Skin of body (tissue), 2 donors: ENCODE data around the gene VAC14. TPM values are rescaled to one million over a fixed set of nuclear protein-coding genes. Genes with fewer than 3 reads are reported as not detected.
A peak's percentile ranks its signal among the peaks of the same experiment; 100 is the strongest.

ENCODE experiments used
- DNase-seq: peaks from one replicate; lab custom pipeline; 2025; lab: John Stamatoyannopoulos, UW
- total RNA-seq: library from RNA; depleted of rRNA; stranded (reverse); fragments of >200 nt; gene quantifications from one replicate; pipeline ENCODE4 v1.2.3, GENCODE V29; 2014

Gene VAC14
- total RNA-seq, 1 donor from 2014 or later: 12.7 TPM

DNA sequence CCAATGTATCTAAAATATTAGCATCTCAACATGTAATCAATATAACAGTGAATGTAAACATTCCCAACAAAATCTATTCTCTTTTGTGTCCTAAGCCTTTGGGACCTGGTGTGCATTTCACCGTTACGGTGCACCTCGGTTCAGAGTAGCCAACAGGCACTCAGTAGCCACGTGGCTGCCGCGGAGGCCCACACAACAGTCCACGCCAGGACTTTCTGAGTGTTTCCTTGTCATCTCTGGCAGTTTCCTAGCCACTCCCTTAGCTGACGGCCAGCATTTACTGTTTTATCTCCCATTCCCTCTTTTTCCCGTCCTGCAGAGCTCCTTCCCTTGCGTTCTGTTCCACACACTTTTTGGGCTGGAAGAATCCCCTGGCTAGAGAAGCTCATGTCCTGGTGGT lies 36.3 kb downstream of the VAC14 start:
- no peak for DNase-seq

DNA sequence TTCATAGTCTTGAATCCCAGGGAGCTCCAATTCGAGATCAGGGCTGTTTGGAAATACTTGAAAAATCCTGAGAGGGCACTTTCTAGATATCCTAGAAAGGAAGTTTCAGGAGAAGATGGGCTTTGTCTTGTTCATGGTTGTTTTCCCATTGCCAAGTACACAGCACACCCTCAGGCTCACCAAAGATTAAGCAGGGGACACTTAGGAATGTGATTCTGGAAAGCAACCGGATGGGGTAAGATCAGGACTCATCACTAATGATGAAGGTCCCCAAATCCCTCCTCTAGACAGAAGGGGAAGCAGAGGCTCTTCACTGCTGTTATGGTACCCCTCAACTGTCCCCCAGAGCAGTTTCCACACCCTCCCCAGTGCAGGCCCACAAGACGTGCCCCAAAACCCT lies 40.7 kb downstream of the VAC14 start:
- no peak for DNase-seq

DNA sequence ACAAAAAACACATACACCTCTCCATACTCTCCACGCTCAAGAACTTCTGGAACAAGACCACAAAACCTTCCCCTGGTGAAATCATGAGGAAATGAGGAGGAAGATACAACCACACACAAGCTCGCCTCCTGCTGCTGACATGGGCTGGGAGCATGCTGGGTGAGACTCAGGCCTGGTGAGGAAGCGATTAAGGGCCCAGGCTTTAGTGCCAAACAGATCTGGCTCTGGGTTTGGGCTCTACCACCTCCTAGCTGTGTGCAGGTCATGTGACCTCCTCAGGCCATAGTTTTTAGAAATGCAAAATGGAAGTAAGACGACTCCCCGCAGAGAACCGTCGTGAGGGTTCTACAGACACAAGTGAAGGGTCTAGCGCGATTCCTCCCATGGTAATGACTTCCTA lies 41.3 kb downstream of the VAC14 start:
- no peak for DNase-seq

DNA sequence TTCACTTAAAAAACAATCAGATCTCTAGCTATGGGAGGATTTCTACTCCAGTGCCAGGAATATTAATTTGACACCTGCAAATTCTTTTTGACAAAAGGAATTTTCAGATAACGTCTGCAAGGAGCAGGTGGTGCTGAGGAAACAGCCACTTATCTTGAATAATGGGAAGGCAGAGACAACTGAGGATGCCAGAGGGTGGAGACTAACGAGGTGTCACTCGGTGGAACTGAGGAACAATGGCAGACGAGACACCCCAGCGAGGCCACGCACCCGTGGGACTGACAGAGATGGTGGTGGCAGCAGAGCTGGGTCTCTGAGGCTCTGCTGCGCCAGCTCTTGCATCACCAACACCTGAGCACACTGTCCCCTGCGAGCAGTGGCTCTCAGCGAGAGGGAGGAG lies 42.2 kb downstream of the VAC14 start:
- DNase-seq: no peak

DNA sequence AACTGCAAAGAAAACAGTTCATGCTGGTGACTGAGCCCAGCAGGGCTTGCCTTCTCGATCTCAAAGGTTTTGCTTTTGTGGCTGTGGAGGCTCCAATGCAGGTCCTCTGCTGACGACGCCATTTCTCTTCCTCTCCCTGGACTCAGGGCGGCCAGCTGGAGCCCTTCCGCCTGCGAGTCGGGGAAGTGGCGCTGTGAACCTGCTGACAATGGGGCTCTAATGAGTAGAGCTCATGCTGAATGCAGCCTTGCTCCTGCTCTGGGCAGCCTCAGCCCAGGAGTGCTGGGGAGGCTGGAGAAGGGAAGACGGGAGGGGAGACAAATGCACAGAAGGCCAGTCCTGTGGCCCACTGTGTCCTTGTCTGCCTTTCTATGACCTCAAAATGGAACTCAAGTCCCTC lies 43.8 kb downstream of the VAC14 start:
- DNase-seq: no peak

DNA sequence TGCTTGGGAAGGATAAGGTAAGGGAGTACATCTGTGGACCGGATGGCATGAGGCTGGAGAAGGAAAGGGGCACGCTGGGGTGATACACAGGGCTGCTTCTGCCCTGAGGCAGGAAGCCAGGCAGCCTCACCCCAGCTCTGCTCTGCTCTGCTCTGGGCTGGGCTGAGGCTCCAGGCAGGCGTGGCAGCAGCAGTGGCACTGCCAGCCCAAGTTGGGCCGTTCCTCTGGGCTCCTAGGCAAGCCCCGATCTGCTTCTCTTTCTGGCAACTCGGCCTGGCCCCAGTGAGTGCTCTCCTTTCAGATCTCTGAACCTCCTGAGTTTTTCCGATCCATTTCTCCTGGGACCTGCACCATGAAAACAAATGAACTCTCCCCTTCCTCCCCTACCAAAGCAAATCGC lies 44.9 kb downstream of the VAC14 start:
- DNase-seq: no peak

DNA sequence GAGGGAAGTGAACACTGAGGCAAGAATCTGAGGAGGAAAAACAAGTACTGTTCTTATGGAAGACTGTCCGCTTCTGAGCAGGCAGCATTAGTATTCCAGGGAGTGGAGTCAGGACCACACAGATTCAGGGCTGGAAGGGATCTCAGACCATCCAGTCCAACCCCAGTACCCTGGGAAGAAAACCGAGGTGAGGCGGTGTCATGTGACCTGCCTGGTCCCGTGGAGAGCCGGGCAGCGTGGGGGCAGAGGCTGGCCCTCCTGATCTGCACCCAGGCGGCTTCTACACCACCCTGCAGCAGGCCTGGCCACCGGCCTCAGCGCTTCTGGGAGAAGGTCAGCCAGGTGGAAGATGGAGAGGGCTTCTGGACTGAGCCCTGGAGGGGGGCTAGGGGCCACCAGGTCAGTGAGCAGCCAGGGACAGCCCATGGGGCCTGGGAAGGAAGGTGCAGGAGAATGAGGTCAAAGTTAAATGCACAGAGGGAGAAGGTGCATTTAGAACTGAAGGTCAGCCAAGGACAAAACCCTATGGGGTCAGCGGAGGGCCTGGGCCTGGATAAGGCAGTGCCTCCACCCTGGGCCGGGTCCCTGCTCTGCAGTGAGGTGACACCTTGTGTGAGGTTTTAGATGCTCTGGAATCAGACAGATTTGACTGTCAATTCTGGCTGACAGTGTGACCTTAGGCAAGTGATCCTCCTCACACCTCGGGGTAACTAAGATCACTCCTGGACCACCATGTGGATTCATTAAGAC lies 45.9 kb downstream of the VAC14 start:
- DNase-seq: no peak

DNA sequence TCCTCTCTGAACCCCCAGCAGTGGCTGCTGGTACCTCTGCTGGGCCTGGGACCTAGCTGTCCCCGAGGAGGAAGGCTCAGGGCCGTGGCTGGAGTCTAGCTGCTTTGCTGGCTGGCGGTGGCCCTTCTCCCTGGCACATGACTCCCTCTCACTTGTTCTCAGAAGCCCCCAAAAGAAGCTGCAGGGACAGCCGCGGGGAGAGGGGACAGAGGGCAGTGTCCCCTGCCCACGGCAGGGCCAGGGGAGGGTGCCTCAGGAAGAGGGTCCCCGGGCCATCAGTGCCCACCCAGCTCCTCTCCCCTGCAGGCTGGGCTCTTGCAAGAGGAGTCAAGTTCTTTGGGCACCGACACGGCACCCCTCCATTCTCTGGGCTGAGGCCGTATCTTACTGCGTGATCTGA lies 46.6 kb downstream of the VAC14 start:
- no peak for DNase-seq

DNA sequence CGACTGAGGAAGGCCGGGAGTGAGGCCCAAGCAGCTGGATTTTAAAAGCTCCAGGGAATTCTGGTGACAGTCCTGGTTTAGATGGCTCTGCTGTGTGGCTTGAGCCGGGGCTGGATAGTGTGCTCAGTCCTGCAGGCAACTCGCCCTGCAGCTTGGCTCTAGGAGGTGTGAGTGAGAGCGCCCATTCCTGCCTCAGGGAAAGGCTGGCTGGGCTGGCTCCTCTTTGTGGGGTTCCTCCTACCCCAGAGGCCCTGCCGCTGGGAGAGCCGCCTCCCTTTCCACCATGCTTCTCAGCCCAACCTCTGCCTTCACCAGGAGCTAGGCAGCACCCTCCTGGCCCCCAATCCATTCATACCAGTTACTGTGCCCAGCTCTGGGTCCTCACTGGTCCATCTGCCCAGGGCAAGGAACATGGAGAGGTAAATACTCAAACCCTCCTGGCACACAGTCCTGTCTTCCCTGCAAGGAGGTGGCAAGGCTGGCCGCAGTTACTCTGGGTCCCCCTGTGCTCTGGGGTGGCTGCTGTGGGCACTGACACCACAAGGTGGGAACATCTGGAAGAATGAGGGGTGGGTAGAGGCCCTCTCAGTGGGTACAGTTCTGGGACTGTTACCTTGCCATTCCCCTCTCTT lies 47.1 kb downstream of the VAC14 start:
- DNase-seq: no peak

DNA sequence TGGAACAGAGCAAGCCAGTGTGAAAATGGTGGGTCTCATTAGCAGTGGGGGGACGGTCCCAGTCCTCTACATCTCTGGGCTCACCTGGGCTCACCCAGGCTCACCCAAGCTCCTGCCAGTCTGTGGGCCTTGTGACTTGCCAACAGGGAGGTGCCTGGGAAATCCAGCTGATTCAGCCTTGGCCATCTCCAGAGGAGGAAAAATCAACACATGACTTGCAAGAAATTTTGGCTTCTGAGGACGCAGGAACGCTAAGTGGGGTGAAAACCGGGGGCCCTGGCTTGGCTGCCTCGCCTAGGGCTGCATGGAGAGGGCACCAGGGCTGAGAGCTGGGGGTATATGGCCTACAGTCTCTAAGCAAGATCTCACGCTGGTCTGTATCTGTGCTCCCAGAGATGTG lies 47.7 kb downstream of the VAC14 start:
- DNase-seq: no peak

DNA sequence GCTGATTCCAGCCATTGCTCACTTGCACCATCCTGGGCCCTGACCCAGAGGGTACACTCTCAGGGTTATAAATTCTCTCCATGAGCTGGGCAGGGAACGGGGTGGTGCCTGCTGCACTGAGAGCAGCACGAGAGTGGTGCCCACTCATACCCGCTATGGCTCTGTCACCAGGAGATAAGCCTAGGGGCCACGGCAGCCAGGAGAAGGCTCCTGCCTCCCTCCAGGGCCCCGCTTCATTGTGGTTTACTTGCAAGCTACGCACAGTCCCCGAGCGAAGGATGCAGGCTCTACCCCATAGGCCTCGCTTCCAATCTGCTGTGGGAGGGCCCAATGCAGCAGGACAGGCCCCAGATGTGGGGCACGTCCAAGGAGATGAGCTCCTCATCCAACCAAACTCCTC lies 48.5 kb downstream of the VAC14 start:
- DNase-seq: no peak

DNA sequence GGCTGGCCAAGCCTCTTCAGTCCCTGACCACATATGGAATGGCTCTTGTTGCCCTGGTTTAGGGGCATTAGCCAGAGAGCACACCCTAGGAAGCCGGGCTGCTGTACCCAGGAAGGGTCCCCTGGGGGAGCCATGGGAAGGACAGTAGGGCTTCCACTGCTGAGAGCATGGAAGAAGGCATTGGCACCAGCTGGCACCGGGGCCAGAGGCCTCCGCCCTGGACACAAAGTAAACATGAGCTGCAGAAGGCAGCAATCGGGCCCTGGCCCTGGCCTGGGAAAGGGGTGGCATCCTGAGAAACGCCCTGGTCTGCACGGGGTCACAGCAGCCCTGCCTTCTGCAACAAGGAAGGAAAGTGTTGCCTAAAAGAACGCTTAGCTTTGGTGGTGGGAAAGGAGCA lies 49.4 kb downstream of the VAC14 start:
- no peak for DNase-seq

DNA sequence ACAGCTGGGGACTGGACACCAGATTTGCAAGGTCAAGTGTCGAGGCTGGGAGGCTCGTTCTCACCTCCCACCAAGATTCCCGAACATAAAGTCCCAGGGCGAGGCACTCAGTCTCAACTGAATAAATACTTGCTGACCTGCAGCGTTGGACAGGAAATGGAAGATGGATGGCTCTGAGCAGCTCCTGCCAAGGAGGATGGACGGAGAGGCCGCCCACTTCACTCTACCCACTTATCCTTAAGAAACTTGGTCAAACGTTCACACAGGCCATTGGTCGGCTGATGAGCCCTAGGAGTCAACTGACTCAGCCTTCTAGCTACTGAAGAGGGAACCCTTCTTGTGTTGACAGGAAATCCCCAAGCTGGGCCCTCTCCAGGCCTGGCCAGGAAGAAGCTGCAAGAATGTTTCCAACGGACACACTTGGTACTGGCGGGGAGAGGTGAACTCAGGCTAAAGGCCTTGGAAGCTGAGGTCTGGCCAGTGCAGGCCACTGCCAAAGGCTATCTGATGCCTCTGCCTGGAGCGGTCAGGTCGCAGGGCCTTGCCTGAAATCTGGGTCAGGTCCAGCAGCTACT lies 50.0 kb downstream of the VAC14 start:
- peak; percentile 39 for DNase-seq

DNA sequence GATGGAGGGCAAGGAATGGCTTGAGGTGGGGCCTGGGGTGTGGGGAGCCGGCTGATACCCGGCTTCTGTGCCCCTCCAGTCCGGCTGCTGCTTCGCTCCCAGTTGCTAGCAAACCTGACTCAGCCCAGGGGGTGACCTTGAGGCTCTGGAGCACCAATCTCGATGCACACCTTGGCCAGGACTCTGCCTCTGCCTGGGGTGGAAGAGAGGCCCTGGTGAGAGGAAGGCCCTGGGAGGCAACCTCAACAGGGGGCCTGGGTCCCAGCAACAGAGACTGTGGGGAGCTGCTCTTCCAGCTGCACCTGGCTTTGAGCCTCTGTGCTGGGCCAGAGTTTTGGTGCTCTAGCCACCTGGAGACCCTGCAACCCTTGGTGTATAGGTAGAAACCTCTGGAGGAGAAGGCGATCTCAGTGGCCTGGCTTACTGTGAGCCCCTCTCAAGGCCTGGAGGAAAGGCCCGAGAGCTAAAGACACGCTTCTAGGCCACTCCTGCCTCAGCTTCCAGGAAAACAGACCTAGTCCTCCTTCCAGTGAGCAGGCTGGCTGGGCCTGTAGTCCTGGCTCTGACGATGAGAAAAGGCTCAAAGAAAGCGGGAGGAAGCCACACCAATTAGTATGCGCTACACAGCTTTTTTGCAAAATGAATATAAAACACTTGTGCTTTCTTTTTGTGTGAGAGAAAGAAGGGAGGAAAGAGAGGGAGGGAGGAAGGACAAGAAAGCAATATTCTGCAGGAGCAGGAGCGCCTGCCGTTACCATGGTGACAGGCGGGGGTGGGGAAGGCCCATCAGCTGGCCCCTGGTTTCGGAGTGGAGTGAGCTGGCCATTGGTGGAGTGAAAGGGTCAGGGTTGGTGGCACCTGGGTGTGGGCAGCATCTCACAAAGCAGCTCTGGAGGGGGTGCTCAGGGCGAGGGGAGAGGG lies 51.0 kb downstream of the VAC14 start:
- no peak for DNase-seq

DNA sequence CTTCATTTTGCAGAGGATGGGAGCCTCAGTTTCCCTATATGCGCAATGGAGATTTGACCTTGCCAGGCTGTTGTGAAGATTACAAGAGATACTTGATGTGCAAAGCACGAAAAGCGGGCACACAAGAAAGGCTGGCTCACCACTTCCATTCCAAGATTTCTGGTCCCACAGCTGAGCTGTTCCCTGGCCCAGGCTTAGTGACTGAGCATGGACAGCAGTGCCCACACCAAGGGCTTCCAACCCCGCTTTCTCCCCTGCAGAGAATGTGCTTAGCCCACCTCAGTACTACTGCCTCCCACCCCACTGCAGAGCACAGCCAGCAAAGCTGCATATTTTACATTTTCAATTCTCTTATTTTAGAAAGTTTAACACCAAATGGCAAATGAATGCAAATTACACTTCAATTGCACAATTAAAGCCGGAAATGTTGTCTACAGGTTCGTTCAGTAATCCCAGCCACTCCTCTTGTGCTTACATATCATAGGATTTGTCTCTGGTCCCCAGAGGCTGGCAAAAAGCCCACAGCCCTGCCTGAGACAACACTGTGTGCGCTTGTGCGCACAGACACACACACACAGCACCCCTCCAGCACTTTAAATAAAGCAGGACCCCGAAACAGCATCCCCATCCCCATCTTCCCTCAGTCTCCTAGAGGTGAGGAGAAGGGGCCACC lies 51.8 kb downstream of the VAC14 start:
- DNase-seq: no peak

DNA sequence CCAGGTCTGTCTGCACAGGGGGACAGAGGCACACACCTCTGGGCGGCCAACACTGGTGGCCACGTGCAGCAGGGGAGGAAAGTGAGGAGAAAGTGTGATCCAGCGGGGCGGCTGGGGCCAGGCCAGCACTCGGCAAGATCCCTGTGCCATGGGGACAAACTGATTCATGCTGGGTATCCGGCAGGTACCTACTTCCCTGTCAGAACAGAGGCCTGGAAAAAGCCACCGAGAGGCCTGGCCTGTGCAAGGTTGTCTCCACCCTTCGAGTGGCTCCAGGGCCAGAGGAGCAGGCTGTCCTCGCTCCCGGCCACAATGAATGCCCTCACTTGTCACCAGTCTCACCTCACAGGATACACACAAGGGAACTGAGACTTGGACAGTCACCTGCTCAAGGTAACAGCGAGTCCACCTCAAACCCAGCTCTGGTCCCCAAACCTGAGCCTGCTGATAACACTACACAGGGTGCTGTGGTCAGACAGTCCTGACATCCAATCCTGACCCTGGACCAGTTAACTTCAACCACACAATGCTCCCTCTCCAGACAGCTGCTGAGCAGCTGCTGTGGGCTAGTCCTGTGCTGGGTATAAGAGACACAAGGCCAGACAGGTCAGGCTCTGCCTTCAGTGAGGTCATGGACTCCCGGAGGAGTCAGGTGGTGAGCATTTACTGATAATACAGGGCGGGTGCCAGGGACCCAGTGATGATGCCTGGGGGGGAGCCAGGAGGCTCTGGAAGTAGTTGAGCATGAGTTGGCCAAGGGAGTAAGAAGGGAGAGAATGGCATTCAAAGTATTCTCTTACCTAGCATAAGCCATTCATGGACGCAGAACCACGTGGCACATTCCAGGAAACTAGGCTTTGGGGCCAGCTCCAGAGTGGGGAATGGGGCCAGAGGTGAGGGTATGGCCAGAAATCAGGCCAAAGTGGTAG lies 53.0 kb downstream of the VAC14 start:
- DNase-seq: no peak

DNA sequence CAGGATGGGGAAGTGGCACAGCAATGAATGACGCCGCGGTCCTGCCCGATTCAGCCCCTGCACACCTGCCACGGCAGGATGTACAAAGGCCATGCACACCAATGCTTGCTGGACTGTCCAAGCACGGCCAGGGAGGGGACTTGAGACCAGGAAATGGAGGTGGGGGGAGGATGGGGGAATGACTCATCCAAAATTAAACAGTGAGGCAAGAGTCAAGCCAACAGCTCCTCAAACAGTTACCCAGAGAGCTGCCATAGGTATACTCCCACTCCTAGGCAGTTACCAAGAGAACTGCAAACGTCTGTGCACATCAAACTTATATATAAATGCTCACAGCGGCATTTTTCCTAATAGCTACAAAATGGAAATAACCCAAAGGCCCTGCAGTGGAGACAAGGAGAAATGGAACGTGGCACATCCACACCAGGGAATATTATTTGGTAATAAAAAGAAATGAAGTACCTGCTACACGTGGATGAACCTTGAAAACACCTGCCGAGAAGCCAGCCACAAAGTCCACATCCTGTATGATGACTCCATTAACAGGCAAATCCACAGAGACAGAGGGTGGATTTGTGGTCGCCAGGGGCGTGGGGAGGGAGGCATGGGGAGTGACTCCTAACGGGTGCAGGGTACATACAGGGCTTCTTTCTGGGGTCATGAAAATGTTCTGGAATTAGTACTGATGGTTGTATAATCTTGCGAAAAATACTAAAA lies 54.1 kb downstream of the VAC14 start:
- no peak for DNase-seq

DNA sequence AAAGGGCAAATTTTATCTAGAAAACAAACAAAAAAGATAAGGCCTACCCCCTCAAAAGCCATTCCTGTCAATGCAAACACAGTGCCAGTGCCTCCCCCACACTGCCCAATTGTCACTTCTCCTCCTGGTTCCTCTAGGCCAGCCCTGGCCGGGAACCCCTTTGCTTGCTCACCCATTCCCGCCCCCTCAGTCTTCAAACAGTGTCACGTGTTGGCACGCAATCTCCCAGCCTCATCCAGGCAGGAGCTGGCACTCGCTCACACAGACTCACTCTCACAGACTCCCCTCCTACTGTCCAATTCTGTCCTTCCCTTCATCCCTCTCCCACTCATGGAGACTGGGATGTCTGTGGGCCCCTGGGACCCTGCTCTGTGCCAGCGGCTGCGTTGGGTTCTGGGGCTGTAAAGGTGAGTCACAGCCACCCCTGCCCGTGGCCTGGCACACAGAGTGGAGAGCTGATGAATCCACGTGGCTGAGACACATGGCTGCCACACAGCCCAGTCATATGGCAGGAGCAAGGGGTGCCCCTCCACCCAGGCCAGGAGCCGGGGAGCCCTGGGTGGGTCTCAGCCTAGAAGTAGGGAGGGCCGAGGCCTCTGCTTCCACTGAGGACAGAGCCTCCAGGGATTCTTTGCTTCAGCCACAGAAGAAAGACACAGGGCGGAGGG lies 54.8 kb downstream of the VAC14 start:
- DNase-seq: no peak

DNA sequence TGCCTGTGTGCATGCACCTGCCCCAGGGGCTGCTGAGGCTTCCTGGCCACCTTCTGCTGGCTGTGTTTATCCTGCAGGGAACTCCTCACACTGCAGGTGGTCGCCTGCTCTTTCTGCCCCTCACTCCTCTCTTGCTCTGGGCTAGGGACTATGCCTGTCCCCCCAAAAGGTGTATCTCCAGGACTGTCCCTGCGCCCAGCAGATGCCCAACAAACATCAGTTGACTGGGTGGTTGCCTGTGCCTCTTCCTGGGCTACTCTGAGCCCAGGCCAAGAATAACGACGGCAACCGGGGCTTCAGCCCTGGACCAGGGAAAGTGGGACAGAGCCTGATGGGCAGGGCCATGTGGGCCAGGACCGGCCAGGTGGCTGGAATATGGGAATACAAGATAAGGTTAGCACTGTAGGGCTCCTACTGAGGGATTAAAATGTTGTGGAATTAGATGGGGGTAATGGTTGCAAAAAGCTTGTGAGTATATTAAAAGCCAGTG lies 55.4 kb downstream of the VAC14 start:
- no peak for DNase-seq
